DMS 273 (cell line): Measurements from ENCODE around the gene CD4.
"Not testable (repeated sequence)": the region's sequence is repeated elsewhere in the genome, so short reads cannot be mapped to it uniquely, and the experiment has no call there.

Source experiments
- DNase-seq: peaks from one replicate; lab custom pipeline; 2025; ENCODE audit not compliant: unreplicated experiment; lab: John Stamatoyannopoulos, UW

Gene CD4

DNA sequence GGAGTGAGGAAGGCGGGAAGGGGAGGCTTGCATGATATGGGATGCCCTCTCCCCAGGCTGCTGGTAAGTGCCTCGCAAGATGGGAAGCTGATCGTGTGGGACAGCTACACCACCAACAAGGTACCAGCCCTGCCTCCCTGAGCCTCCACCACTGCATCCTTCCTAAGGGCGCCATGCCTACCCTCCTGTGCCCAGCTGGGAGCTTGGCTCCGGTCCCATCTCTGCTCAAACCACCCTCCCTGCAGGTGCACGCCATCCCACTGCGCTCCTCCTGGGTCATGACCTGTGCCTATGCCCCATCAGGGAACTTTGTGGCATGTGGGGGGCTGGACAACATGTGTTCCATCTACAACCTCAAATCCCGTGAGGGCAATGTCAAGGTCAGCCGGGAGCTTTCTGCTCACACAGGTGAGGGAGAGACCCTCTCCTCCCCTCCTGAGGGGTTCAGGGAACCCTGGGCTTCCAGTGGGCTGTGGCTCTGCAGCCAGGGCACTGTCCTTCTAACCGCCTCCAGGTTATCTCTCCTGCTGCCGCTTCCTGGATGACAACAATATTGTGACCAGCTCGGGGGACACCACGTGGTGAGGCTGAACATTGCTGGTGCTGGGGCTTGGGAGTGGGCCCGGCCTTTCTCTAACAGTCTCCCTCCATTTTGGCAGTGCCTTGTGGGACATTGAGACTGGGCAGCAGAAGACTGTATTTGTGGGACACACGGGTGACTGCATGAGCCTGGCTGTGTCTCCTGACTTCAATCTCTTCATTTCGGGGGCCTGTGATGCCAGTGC is 54.0 kb downstream of the CD4 start:
- no peak for DNase-seq

DNA sequence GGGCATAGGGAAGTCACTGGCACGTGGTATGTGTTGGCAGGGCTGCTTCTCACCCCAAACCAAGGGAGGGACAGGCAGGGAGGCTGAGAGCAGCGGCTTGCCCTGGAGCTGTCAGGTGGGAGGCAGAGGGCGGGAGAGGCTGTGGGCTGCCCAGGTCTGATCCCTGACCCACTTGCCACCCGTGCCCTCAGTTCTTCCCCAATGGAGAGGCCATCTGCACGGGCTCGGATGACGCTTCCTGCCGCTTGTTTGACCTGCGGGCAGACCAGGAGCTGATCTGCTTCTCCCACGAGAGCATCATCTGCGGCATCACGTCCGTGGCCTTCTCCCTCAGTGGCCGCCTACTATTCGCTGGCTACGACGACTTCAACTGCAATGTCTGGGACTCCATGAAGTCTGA is 56.1 kb downstream of the CD4 start:
- no peak for DNase-seq

GRCh38 chr12:6846316-6846869 is 57.1 kb downstream of the CD4 start:
- no peak for DNase-seq

DNA sequence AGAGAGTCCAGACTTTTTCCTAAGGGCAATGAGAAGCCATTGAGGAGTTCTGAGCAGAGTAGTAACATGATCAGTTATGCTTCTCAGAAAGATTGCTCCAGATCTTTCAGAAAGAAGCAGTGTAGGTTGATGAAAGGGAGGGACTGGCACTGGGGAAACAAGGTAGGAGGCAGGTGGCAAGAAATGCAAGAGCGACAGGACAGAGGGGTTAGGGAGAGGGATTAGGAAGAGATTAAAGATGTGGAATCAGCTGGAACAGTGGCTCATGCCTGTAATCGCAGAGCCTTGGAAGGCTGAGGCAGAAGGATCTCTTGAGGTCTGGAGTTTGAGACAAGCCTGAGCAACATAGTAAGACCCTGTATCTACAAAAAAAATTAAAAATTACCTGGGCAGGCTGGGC is 58.3 kb downstream of the CD4 start:
- DNase-seq: no peak

GRCh38 chr12:6849427-6849826 is 60.1 kb downstream of the CD4 start:
- DNase-seq: no peak

GRCh38 chr12:6849976-6850560 is 60.7 kb downstream of the CD4 start:
- DNase-seq: no peak

DNA sequence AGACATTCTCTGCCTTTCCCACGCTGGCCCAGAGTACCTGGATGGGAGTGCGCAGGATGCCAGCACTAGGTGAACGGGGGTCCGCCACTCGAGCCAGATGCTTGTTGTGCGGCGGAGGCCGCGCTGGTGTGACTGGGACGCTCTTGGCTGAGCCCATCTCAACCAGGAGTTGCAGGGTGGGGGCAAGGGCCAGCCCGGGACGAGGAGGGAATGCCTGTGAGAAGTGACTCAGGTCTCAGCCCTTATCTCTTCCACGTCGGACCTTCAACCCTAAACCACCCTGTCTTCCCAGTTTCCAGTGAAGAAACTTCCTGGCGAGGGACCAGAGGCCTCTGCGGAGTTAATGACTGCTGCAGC is 61.4 kb downstream of the CD4 start:
- no peak for DNase-seq

DNA sequence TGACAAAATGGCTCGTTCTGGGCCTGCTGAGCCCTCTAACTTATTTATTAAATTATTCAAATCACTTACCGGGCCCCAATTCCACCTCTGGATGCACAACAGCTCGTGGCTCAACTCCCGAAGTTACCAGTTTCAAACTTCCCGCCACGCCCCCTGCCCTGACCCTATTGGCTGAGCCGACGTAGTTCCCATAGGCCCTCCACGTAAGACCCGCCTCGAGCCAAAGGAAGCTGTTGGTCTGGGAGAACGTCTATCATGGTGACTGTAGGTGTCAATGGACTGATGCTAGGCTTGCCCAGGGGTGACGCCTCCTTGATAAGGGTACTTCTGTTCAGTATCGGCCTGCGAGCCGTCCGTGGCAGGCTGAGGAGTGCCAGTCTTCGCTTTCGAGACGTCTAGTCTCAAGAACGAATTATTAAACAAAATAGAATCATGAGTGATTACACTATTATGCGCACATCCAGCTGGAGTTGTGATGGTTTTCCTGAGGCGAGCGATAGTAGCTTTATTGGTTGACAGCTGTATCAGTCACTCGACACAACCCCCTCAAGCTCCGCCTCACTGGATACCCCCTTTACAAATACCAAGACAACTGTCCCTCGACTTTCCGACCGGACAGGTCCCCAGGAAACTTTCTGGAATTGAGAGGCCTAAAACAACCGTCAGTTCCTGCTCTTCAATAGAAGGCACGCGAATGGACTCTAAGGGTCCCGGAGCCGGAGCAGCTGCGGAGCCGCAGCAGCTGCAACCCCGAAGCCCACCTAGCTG is 62.0 kb downstream of the CD4 start, which contains the start of gene CDCA3:
Gene CDCA3 (minus strand): TSS at position 134 of the 768 bp plus-strand sequence. CDS start 334 bp downstream, outside the sequence.
- DNase-seq: peak; percentile 98

DNA sequence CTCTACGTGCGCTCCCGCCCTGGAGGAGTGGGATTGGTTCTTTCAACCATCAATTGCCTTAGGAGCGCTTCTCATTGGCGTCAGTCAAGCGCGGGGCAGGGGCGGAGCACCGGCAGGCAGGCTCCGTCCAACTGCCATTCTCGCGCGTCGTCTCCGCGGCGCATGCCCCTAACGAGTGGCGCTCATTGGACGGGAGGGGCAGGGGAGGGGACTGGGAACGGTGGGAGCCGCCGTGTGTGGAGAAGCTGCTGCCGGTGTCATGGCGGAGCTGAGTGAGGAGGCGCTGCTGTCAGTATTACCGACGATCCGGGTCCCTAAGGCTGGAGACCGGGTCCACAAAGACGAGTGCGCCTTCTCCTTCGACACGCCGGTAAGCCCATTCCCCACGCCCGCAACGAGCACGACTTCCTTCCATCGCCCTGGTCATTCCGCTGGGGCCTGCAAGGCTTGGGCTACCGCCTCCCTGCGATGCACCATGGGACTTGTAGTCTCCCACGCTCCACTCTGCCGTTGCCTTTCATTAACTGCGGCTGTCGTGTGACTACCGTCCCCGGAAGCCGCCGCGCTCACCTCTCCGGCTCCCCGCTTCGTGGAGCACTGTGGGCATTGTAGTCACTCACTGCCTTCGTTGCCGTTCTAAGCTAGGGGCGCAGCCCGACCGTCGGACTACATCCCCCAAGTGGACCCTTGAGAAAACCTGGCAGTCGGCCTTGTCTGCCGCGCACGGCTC is 62.8 kb downstream of the CD4 start, which contains the start of gene USP5:
Gene USP5 (plus strand): TSS at position 230 of the 730 bp plus-strand sequence. CDS start 30 bp downstream, at position 260.
- peak; percentile 99 for DNase-seq

GRCh38 chr12:6852651-6853354 is 63.5 kb downstream of the CD4 start:
- DNase-seq: peak; percentile 86

DNA sequence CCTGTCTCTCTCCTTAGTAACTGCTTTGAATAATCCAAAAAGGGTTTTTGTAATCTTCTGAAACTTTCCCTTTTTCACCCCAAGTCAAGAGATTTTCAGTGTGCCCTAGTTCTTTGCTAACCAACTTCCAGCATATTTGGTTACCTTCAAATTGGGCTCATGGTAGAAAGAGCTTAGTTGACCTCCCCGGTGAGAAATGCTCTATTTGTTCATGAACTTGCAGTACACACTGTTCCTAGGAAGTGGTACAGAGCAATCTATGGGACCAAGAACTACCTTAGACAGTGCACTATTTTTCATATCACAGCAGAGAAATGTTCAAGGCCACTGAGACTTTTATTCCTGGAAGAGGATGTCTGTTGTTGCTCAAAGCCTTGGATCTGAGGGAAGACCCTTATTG is 64.3 kb downstream of the CD4 start:
- no peak for DNase-seq

GRCh38 chr12:6854036-6854435 is 64.7 kb downstream of the CD4 start:
- DNase-seq: no peak

- no peak for DNase-seq
Measured at GRCh38 chr12:6855322-6855721, 66.0 kb downstream of the CD4 start.

DNA sequence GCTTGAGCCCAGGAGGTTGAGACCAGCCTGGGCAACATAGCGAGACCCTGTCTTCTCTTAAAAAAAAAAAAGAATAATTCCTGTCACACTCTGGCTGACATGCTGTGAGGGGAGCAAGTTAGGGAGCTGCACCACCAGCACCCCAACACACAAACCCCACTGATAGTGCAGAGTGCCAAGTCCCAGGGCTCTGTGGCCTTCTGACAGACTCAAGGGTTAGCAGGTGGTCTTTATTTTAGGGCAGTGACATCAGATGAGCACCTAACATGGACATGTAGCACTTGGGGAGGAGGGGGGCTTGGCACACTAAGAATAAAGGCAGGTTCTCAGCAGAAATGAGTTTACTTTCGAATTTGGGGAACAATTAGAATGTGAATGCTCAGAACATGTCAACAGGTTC is 69.5 kb downstream of the CD4 start:
- no peak for DNase-seq

DNA sequence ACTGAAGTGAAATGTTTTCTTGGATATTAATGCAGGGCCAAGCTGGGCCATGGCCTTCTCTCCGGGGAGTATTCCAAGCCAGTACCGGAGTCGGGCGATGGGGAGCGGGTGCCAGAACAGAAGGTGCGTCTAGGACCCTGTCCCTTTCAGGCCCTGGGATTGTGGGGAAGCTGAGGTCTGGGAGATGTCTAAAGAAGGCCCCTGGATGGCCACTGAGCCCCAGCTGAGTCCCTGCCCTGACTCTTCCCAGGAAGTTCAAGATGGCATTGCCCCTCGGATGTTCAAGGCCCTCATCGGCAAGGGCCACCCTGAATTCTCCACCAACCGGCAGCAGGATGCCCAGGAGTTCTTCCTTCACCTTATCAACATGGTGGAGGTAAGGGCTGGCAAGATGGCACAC is 70.8 kb downstream of the CD4 start:
- DNase-seq: no peak

DNA sequence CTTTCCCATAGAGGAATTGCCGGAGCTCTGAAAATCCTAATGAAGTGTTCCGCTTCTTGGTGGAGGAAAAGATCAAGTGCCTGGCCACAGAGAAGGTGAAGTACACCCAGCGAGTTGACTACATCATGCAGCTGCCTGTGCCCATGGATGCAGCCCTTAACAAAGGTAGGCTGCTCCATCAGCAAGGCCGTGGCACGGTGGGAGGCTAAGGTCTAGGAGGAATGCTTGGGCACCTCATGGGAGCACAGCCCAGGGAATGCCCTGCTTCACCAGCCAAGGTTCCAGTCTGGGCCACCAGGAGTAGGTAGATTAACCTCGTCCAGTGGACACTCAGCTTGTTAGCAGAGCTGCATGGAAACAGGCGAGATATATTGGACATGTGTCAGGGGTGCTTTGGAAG is 71.6 kb downstream of the CD4 start:
- no peak for DNase-seq

DNA sequence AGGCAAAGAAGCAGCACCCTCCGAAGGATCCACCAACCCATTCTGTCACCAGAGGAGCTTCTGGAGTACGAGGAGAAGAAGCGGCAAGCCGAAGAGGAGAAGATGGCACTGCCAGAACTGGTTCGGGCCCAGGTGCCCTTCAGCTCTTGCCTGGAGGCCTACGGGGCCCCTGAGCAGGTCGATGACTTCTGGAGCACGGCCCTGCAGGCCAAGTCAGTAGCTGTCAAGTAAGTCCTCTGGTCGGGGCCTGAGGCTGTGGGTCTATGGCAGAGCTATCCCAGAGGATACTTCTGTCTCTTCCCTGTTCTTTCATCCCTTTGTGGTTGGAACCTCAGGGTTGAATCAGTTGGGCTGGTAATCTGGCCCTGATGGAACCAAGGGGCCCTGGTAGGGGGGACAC is 72.1 kb downstream of the CD4 start:
- DNase-seq: no peak

- no peak for DNase-seq
Measured at GRCh38 chr12:6863033-6863432, 73.7 kb downstream of the CD4 start.

DNA sequence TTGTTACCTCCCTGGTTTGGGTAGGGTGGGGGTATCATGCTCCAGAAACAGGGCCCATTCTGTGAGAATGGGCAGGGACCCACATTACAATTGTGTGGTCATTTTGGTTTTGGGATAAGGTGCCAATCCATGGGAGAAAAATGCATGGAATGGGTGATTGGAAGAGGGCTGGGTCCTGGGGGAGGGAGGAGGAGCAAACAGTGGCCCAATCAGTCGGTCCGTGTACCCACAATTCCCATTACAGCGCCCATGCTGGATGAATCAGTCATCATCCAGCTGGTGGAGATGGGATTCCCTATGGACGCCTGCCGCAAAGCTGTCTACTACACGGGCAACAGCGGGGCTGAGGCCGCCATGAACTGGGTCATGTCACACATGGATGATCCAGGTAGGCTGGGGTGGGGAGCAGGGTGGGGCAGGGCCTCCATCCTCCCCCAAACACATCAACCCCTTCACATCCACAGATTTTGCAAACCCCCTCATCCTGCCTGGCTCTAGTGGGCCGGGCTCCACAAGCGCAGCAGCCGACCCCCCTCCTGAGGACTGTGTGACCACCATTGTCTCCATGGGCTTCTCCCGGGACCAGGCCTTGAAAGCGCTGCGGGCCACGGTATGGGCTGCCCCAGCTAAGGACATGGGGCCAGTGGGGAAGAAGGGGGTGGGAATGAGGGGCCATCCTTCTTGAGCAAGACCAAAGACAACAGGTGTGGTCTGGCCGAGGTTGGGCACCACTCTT is 74.4 kb downstream of the CD4 start:
- DNase-seq: no peak

DNA sequence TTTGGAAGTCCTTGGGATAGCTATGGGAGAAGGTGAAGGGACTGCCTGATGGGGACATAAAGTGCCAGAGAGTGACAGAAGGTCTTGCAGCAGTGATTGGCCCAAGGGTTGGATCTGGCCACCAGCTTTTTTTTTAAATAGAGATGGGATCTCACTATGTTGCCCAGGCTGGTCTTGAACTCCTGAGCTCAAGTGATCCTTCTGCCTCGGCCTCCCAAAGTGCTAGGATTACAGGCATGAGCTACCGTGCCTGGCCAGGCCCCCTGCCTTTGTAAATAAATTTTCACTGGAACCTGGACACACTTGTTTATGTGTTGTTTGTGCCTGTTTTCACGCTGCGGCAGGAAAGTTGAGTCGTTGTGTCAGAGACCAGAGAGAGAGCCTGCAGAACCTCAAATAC is 76.0 kb downstream of the CD4 start:
- DNase-seq: not testable (repeated sequence)
